ENCODE results near the gene FMC1. TPM values are rescaled to one million over a fixed set of nuclear protein-coding genes. Genes with fewer than 3 reads are reported as not detected.

Gene FMC1
- total and polyA plus RNA-seq, 2 donors (not counting 1 experiment from before 2014, with no cell fraction given) = 10.1 to 23.0 TPM

DNA sequence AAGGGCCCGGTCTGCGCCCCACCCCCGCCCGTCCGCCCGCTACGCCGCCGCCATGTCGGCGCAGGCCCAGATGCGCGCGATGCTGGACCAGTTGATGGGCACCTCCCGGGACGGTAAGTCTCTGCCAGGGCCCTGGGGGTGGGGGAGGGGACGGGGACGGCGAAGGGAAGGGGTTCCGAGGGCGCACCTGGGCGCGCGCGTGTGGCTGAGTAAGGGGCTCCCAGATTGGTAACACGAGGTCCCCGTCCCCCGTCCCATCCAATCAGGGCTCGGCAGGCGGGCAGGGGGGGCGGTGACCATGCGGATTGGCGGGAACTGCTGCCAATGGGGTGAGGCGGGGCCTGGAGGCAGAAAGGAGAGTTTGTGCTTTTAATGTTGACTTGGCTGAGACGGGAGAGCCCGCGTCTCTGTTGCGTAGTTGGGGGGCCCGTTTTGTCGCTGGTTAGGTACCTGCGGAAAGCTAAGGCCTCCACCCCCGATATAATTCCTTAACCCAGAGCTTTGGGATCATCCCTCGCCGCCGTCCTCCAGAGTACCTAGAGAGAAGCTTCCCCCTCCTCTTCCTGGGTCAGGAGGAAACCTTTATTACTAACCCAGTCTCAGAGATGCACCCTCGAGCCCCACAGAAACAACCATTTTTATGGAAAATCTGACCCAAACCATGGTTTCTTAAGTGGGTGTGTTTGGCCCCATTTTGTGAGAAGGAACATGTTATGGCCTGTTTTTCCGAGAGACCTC lies 19.2 kb downstream of the FMC1 start:
- DNase-seq (ENCODE audit: low read depth in 2 of 2) = peak; percentile 93

DNA sequence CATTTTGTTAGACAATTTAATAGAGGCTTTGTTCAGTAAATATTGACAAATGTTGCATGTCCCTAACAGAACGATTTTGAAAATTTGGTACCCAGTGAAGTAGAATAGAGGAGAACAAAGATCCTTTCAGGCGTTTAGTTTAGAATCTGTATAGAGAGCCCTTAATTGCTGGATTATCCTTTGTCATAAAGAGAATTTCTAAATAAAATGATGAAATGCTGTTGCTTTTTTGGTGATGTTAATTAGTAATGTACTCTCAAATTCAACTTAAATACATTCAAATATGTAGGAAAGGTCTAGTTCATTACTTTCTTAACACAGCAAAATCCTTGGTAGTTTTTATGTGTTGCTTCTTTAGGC lies 19.8 kb downstream of the FMC1 start:
- DNase-seq (ENCODE audit: low read depth in 2 of 2) = no peak
- H3K4me3 ChIP-seq (replicated peaks in 1 of 4; ENCODE audit: control extremely low read depth in 1 of 4, insufficient read depth in 1 of 4, low read depth in 3 of 4, low read length in 4 of 4) = peak overlapping the region; percentile 81 to 90 (median 88)
- no peaks in the 10 kb centered on the region for H3K4me1 ChIP-seq (ENCODE audit: control insufficient read depth, extremely low read depth, insufficient read depth, low read length)
- peaks cover 4% of the 10 kb centered on the region for H4K20me1 ChIP-seq (ENCODE audit: control insufficient read depth, extremely low read depth, insufficient read depth, low read length)
- peak overlapping the region; percentile 100 for H3K9ac ChIP-seq (ENCODE audit: insufficient read depth, low read length)
- no peak overlapping the region for H2AFZ ChIP-seq (ENCODE audit: low read length)
- H3K27me3 ChIP-seq (ENCODE audit: control insufficient read depth, insufficient read depth, low read length) = no peaks in the 10 kb centered on the region
- H3K79me2 ChIP-seq (ENCODE audit: control insufficient read depth, insufficient read depth, low read length) = peaks cover 57% of the 10 kb centered on the region
- H3K36me3 ChIP-seq (ENCODE audit: control insufficient read depth, insufficient read depth, low read length) = no peaks in the 10 kb centered on the region
- TF ChIP-seq EZH2 (IDR thresholded peaks at IDR 0.05; ENCODE audit: low read length, missing control alignments) = no peak
- H3K9me3 ChIP-seq (ENCODE audit: control insufficient read depth, insufficient read depth, low read depth, low read length) = no peaks in the 10 kb centered on the region
- peak overlapping the region; percentile 64 for H3K4me2 ChIP-seq (ENCODE audit: extremely low read depth, insufficient read depth, low read length)
- H3K27ac ChIP-seq (ENCODE audit: insufficient read depth, low read length) = peak overlapping the region; percentile 99

More for the DNA sequence above, 19.2 kb downstream of the FMC1 start:
- Histone ChIP-seq H3K9ac (ENCODE audit: insufficient read depth, low read length) (peak overlapping the region; percentile 100), H3K4me2 (ENCODE audit: extremely low read depth, insufficient read depth, low read length) (peak overlapping the region; percentile 64), H3K27me3 (ENCODE audit: control insufficient read depth, insufficient read depth, low read length) (no peaks in the 10 kb centered on the region), H3K36me3 (ENCODE audit: control insufficient read depth, insufficient read depth, low read length) (no peaks in the 10 kb centered on the region), H4K20me1 (ENCODE audit: control insufficient read depth, extremely low read depth, insufficient read depth, low read length) (peaks cover 4% of the 10 kb centered on the region), H3K27ac (ENCODE audit: insufficient read depth, low read length) (peak overlapping the region; percentile 99), H3K4me3 (replicated peaks in 1 of 4; ENCODE audit: control extremely low read depth in 1 of 4, insufficient read depth in 1 of 4, low read depth in 3 of 4, low read length in 4 of 4) (peak overlapping the region; percentile 81 to 90 (median 88)), H2AFZ (ENCODE audit: low read length) (no peak overlapping the region), H3K79me2 (ENCODE audit: control insufficient read depth, insufficient read depth, low read length) (peaks cover 52% of the 10 kb centered on the region), H3K4me1 (ENCODE audit: control insufficient read depth, extremely low read depth, insufficient read depth, low read length) (no peaks in the 10 kb centered on the region), H3K9me3 (ENCODE audit: control insufficient read depth, insufficient read depth, low read depth, low read length) (no peaks in the 10 kb centered on the region)
- TF ChIP-seq, protein P1, sequence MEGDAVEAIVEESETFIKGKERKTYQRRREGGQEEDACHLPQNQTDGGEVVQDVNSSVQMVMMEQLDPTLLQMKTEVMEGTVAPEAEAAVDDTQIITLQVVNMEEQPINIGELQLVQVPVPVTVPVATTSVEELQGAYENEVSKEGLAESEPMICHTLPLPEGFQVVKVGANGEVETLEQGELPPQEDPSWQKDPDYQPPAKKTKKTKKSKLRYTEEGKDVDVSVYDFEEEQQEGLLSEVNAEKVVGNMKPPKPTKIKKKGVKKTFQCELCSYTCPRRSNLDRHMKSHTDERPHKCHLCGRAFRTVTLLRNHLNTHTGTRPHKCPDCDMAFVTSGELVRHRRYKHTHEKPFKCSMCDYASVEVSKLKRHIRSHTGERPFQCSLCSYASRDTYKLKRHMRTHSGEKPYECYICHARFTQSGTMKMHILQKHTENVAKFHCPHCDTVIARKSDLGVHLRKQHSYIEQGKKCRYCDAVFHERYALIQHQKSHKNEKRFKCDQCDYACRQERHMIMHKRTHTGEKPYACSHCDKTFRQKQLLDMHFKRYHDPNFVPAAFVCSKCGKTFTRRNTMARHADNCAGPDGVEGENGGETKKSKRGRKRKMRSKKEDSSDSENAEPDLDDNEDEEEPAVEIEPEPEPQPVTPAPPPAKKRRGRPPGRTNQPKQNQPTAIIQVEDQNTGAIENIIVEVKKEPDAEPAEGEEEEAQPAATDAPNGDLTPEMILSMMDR (conservative IDR thresholded peaks at IDR 0.05 in 1 of 2, IDR thresholded peaks at IDR 0.05 in 1 of 2; ENCODE audit: low read depth in 1 of 2, low read length in 2 of 2) = no peak
- TF ChIP-seq EZH2 (IDR thresholded peaks at IDR 0.05; ENCODE audit: low read length, missing control alignments) = no peak

DNA sequence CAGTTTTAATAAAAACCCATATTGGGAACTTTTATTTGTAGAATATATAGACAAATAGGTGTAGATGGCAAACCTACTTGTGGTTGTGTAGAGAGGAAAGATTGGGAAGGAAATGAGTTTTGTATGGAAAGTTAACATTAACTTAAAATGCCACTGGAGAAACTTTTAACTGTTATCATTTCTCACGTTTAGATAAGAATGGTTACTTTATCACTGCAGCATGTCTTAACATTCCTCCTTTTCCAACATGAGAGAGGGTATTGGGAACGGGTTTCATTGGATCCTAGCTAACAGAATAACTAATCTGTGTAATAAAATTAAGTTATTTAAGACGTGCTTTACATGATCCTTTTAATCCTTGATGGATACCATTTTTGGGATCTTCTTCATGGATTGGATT lies 20.4 kb downstream of the FMC1 start:
- TF ChIP-seq, protein P1 (conservative IDR thresholded peaks at IDR 0.05 in 1 of 2, IDR thresholded peaks at IDR 0.05 in 1 of 2; ENCODE audit: low read depth in 1 of 2, low read length in 2 of 2) = no peak
- TF ChIP-seq EZH2 (IDR thresholded peaks at IDR 0.05; ENCODE audit: low read length, missing control alignments) = no peak
- no peak for DNase-seq (ENCODE audit: low read depth in 2 of 2)
- H3K9me3 ChIP-seq (ENCODE audit: control insufficient read depth, insufficient read depth, low read depth, low read length) = no peaks in the 10 kb centered on the region
- H3K27me3 ChIP-seq (ENCODE audit: control insufficient read depth, insufficient read depth, low read length) = no peaks in the 10 kb centered on the region
- H4K20me1 ChIP-seq (ENCODE audit: control insufficient read depth, extremely low read depth, insufficient read depth, low read length) = peaks cover 4% of the 10 kb centered on the region
- H3K79me2 ChIP-seq (ENCODE audit: control insufficient read depth, insufficient read depth, low read length) = peaks cover 63% of the 10 kb centered on the region
- no peaks in the 10 kb centered on the region for H3K36me3 ChIP-seq (ENCODE audit: control insufficient read depth, insufficient read depth, low read length)
- H3K4me2 ChIP-seq (ENCODE audit: extremely low read depth, insufficient read depth, low read length) = peak overlapping the region; percentile 64
- no peak overlapping the region for H3K9ac ChIP-seq (ENCODE audit: insufficient read depth, low read length)
- peak overlapping the region; percentile 81 to 90 (median 88) for H3K4me3 ChIP-seq (replicated peaks in 1 of 4; ENCODE audit: control extremely low read depth in 1 of 4, insufficient read depth in 1 of 4, low read depth in 3 of 4, low read length in 4 of 4)
- H3K4me1 ChIP-seq (ENCODE audit: control insufficient read depth, extremely low read depth, insufficient read depth, low read length) = no peaks in the 10 kb centered on the region
- peak overlapping the region; percentile 99 for H3K27ac ChIP-seq (ENCODE audit: insufficient read depth, low read length)
- no peak overlapping the region for H2AFZ ChIP-seq (ENCODE audit: low read length)

Data from fibroblast of lung (primary cell).